ENCODE data around the gene C16orf92.

DNA sequence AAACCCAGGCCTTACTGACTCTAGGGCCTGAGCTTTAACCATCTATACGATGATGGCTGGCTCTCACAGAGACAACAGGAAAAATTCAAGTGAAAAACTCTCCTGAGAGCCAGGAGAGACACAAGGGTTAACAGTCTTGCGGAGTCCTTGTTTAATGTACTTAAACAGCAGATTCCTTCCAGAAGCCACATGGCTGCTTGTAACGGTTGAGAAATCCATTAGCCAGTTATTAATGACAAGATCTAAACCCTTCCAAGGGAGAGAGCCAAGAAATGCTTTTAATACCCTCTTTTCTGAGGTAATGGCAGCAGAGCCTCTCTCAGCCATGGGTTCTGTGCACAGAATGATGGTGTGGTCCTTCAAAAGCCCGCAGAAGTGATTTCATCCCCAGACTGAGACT, 37.3 kb downstream of the C16orf92 start:
- TF ChIP-seq, protein P1, sequence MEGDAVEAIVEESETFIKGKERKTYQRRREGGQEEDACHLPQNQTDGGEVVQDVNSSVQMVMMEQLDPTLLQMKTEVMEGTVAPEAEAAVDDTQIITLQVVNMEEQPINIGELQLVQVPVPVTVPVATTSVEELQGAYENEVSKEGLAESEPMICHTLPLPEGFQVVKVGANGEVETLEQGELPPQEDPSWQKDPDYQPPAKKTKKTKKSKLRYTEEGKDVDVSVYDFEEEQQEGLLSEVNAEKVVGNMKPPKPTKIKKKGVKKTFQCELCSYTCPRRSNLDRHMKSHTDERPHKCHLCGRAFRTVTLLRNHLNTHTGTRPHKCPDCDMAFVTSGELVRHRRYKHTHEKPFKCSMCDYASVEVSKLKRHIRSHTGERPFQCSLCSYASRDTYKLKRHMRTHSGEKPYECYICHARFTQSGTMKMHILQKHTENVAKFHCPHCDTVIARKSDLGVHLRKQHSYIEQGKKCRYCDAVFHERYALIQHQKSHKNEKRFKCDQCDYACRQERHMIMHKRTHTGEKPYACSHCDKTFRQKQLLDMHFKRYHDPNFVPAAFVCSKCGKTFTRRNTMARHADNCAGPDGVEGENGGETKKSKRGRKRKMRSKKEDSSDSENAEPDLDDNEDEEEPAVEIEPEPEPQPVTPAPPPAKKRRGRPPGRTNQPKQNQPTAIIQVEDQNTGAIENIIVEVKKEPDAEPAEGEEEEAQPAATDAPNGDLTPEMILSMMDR (IDR thresholded peaks at IDR 0.05) = no peak
- TF ChIP-seq POLR2AphosphoS5 (IDR thresholded peaks at IDR 0.05) (no peak), POLR2A (IDR thresholded peaks at IDR 0.05) (no peak)
